GM18517 (cell line): Measurements from ENCODE around the gene FAM161A.

Experiments used
- ATAC-seq: cut with Tn5 transposase; IDR thresholded peaks from one replicate; pipeline ENCODE4 v1.9.1; 2021; ENCODE audit warnings: mild to moderate bottlenecking, moderate library complexity; ENCODE audit not compliant: unreplicated experiment

FAM161A gene

DNA sequence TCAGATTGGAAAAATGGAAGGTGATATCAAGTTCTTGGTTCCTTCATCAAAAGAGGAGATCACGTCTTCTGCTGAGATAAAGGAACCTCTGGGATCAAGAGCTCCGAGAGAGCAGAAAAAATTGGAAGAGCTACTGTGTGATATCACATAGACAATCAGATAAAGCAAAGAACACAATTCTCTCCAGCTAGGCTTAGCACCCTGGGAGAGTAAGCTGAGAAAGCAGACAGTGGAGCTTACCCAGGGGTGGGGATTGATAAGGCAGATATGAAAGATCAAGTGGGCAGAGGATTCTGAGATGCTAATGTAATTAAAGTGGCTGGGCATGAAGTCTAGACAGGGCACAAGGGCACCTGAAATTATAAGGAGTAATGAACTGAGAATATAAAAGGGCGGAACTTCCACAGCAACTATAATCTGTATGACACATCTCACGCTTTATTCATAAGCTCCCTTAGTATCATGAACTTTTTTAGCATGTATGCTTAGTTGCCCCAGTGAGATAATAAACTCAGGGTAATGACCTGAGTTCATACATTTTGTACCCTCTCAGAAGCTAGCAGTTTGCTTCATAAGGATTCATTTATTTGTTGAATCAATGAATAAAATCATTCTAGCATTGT is 65.8 kb downstream of the FAM161A start:
- no peak for ATAC-seq

GRCh38 chr2:61786876-61787275 is 67.0 kb downstream of the FAM161A start:
- no peak for ATAC-seq

DNA sequence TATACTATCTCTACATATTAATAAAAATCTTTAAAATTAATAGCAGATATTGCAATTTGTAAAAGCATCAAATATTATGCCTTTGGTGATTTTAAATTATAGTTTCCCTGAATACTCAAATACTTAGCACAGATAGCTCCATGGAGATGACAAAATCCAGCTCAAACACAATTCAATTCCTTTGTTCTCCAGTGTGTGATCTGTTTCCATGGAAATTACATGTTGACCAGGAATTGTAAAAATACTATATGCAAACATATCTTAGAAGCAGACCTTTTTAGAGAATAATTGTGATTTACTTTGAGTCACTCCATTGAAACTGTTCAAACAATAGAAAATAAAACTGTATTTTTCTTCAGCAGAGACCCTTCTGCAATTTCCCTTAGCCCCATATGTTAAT is 68.3 kb downstream of the FAM161A start:
- ATAC-seq = no peak

DNA sequence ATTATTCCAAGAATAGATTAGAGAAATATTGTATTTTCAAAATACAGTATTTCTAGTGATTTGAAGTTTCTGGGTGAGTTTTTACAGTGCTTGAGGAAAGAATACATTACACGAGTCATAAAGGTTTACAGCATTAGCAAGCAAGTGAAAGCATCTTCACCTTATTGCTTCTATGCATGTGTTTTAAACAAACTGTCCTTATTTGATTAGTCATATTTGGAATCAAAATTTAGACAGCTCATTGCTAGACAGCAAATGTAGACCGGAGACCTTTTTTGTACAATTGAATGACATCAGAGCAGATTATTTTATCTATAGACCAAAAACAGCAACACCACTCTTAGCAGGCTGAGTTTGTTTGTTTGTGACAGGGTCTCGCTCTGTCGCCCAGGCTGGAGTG is 69.2 kb downstream of the FAM161A start:
- ATAC-seq = no peak

- ATAC-seq = peak; percentile 87
Measured at GRCh38 chr2:61775956-61776570, 77.8 kb downstream of the FAM161A start.
